ENCODE measurements around the gene PUM2. TPM values are rescaled to one million over a fixed set of nuclear protein-coding genes. Genes with fewer than 3 reads are reported as not detected.

PUM2 gene
- total RNA-seq, 1 donor from 2014 or later, result 123 TPM

DNA sequence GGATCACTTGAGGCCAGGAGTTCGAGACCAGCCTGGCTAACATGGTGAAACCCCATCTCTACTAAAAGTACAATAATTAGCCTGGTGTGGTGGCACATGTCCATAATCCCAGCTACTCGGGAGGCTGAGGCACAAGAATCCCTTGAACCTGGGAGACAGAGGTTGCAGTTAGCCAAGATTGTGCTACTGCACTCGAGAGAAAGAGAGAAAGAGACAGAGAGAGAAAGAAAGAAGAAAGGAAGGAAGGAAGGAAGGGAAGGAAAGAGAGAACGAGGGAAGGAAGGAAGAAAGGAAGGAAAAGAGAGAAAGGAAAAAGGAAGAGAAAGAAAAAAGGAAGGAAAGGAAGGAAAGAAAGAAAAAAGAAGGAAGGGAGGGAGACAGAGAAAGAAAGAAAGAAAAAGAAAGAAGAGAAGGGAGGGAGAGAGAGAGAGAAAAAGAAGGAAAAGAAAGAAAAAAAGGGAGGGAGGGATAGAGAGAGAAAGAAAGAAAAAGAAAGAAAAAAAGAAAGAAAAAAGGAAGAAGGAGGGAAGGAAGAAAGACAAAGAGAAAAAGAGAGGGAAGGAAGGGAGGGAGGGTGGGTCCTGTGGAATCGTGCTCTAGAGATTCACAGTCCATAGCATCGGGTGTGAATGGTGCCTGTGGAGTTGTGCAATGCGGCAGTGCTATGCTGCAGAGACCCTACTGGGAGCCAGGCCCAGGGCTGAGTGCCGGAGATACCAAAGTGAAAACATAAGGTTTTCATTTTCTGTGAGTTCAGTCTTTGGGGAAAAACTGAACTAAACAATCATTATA, 121.1 kb downstream of the PUM2 start:
- H3K27me3 Mint-ChIP-seq, result peaks cover 12% of the 10 kb centered on the region
- H3K27ac Mint-ChIP-seq, result peak overlapping the region; percentile 71
- peaks cover 7% of the 10 kb centered on the region for H3K4me1 Mint-ChIP-seq (ENCODE audit: low read depth)
- TF ChIP-seq, protein P1, sequence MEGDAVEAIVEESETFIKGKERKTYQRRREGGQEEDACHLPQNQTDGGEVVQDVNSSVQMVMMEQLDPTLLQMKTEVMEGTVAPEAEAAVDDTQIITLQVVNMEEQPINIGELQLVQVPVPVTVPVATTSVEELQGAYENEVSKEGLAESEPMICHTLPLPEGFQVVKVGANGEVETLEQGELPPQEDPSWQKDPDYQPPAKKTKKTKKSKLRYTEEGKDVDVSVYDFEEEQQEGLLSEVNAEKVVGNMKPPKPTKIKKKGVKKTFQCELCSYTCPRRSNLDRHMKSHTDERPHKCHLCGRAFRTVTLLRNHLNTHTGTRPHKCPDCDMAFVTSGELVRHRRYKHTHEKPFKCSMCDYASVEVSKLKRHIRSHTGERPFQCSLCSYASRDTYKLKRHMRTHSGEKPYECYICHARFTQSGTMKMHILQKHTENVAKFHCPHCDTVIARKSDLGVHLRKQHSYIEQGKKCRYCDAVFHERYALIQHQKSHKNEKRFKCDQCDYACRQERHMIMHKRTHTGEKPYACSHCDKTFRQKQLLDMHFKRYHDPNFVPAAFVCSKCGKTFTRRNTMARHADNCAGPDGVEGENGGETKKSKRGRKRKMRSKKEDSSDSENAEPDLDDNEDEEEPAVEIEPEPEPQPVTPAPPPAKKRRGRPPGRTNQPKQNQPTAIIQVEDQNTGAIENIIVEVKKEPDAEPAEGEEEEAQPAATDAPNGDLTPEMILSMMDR (IDR thresholded peaks at IDR 0.05; ENCODE audit: unreplicated experiment), result no peak
- no peak for DNase-seq (ENCODE audit: low spot score, unreplicated experiment)
- no peak overlapping the region for H3K4me3 Mint-ChIP-seq (ENCODE audit: low read depth)
- no peaks in the 10 kb centered on the region for H3K36me3 Mint-ChIP-seq (ENCODE audit: insufficient read depth)
- H3K9me3 Mint-ChIP-seq (ENCODE audit: low read depth), result no peaks in the 10 kb centered on the region

GRCh38 chr2:20227894-20228505, 122.6 kb downstream of the PUM2 start:
- Mint-ChIP-seq H3K27me3 (peaks cover 12% of the 10 kb centered on the region), H3K27ac (no peak overlapping the region), H3K36me3 (ENCODE audit: insufficient read depth) (no peaks in the 10 kb centered on the region), H3K4me1 (ENCODE audit: low read depth) (peaks cover 9% of the 10 kb centered on the region), H3K4me3 (ENCODE audit: low read depth) (no peak overlapping the region), H3K9me3 (ENCODE audit: low read depth) (no peaks in the 10 kb centered on the region)
- TF ChIP-seq, protein P1 (IDR thresholded peaks at IDR 0.05; ENCODE audit: unreplicated experiment), result no peak
- no peak for DNase-seq (ENCODE audit: low spot score, unreplicated experiment)

DNA sequence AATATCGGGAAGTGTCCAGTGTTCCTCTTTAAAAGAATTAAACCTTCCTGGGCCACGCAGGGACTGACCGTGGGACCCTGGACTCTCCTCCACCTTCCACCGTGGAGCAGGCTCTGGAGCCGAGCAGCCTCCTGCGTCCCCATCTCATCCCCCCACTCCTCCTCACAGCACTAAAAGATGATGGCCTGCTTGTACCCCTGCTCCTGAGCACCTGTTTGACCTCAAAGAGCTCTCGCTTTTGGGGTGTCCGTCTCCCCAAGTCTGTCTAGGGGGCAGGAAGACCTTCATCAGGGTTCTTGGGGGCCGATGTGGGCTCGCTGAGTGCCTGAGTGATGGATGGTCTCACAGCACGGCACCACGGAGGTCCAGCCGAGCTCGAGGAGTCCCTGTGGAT, 124.5 kb downstream of the PUM2 start:
- Mint-ChIP-seq H3K4me1 (ENCODE audit: low read depth) (peaks cover 17% of the 10 kb centered on the region), H3K27me3 (peaks cover 12% of the 10 kb centered on the region)
- DNase-seq (ENCODE audit: low spot score, unreplicated experiment), result no peak

DNA sequence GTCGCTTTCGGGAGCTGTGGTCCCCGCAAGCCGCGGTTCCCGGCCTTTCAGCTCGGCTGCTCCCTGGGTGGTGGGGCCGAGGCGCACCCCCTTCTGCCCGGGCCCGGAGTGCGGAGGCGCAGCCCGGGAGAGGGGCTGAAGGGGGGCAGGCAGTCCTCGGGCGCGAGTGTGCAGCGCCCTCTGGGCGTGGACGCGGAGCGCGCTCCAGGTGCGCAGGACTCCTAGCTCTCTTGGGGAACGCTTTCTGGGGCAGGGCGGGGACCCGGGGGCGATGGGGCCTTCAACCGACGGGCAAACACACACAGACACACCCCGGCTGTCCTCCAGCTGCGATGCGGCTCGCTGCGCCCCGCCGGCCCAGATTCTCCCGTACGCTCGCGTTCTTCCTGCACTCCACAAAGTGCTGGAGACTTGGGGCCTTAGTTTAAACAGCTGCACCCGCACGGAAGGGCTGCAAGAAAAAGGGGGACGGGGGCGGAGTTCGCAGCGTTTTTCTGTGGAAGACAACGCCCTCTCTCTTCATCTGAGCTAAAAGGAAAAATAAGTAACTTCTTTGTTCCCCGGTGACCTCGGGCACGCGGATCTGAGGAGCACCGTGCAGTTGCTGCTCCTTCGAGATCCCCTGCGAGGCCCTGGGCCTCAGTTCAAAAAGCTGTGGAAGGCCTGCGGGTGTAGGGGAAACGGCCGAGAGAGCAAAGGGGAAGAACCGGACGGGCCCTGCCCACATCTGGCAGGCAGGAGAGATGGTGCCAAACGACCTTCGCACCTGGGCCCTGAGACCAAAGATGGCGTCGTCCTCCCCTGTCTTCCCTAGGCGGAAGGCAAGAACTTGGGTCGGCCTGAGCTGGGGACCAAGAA, 125.1 kb downstream of the PUM2 start:
- Mint-ChIP-seq H3K9me3 (ENCODE audit: low read depth) (no peaks in the 10 kb centered on the region), H3K4me3 (ENCODE audit: low read depth) (peak overlapping the region; percentile 72), H3K27ac (peak overlapping the region; percentile 87), H3K4me1 (ENCODE audit: low read depth) (peaks cover 20% of the 10 kb centered on the region), H3K36me3 (ENCODE audit: insufficient read depth) (no peaks in the 10 kb centered on the region), H3K27me3 (peaks cover 12% of the 10 kb centered on the region)
- DNase-seq (ENCODE audit: low spot score, unreplicated experiment), result peak; percentile 71
- TF ChIP-seq, protein P1 (IDR thresholded peaks at IDR 0.05; ENCODE audit: unreplicated experiment), result peak; percentile 59

More for the DNA sequence above, 124.5 kb downstream of the PUM2 start:
- peak overlapping the region; percentile 72 for H3K4me3 Mint-ChIP-seq (ENCODE audit: low read depth)
- TF ChIP-seq, protein P1 (IDR thresholded peaks at IDR 0.05; ENCODE audit: unreplicated experiment), result no peak
- no peaks in the 10 kb centered on the region for H3K9me3 Mint-ChIP-seq (ENCODE audit: low read depth)
- H3K36me3 Mint-ChIP-seq (ENCODE audit: insufficient read depth), result no peaks in the 10 kb centered on the region
- no peak overlapping the region for H3K27ac Mint-ChIP-seq

DNA sequence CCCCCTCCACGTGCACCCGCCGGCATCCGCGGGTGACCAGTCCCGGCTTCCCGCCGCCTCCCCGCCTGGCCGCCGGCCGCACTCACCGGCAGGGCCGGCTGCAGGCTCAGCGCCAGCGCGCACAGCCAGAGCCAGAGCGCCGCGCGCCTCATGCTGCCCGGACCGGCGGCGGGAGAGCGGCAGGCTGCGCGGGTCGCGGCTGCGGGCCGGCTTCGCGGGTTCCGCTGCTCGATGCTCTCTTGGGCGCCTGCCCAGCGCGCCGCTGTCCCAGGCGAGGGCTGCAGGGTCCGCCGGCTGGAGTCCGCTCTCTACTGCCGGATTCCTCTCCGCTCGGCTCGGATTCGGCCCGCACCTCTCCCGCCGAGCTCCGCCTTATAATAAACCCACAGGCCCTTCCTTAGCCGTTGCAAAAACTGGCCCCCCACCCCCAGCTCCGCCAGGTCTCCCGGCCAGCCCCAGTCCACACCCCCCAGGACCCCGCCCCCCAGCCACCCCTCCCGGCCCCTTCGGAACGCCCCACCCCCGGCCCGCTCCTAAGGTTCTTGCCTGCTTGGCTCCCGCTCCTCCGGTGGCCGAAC, 125.8 kb downstream of the PUM2 start, which contains the start of gene SDC1:
SDC1 (minus strand) TSS at position 415 of the 578 bp plus-strand sequence; CDS start at position 152, 263 bp downstream.
- Mint-ChIP-seq H3K36me3 (ENCODE audit: insufficient read depth) (no peaks in the 10 kb centered on the region), H3K27ac (peak within 1 kb of the TSS; percentile 87), H3K4me1 (ENCODE audit: low read depth) (peaks cover 20% of the 10 kb centered on the region), H3K9me3 (ENCODE audit: low read depth) (no peaks in the 10 kb centered on the region), H3K27me3 (peaks cover 12% of the 10 kb centered on the region), H3K4me3 (ENCODE audit: low read depth) (peak within 1 kb of the TSS; percentile 72)
- DNase-seq (ENCODE audit: low spot score, unreplicated experiment), result peak; percentile 45
- TF ChIP-seq, protein P1 (IDR thresholded peaks at IDR 0.05; ENCODE audit: unreplicated experiment), result no peak

All from progenitor cell of endocrine pancreas (in vitro differentiated cells).